Right atrium auricular region (tissue), 2 donors: ENCODE measurements around the gene ISG20. TPM values are rescaled to one million over a fixed set of nuclear protein-coding genes. Genes with fewer than 3 reads are reported as not detected.

Experiments
- DNase-seq: peaks from one replicate; pipeline ENCODE4 v3.0.0-alpha.2; 2019; ENCODE audit warnings: low spot score
- H3K27ac ChIP-seq, 2 donors: fragments of 200-600 bp; sonication (generic); 1 replicate in 1 of 2; 2 replicates in 1 of 2; pipeline ENCODE4 v1.5.1; 2016 to 2019
- H3K27me3 ChIP-seq, 2 donors: fragments of 200-600 bp; sonication (generic); one replicate each; pipeline versions ENCODE4 v1.5.1 to v1.6.0; 2017 to 2019
- H3K36me3 ChIP-seq: fragments of 200-600 bp; sonication (generic); one replicate; pipeline ENCODE4 v1.5.1; 2016
- H3K4me1 ChIP-seq, 2 donors: fragments of 200-600 bp; sonication (generic); one replicate each; pipeline versions ENCODE4 v1.5.1 to v1.6.0; 2017 to 2019
- H3K4me3 ChIP-seq, 2 donors: fragments of 200-600 bp; sonication (generic); 1 replicate in 1 of 2; 2 replicates in 1 of 2; pipeline ENCODE4 v1.5.1; 2017 to 2019; ENCODE audit warnings: mild to moderate bottlenecking in 1 of 2, moderate library complexity in 1 of 2
- H3K9me3 ChIP-seq, 2 donors: fragments of 200-600 bp; sonication (generic); one replicate each; pipeline ENCODE4 v1.5.1; 2019
- total RNA-seq, 2 donors: library from RNA; depleted of rRNA; stranded (reverse); fragments of >200 nt; gene quantifications; one replicate each; pipeline ENCODE4 v1.1.0, GENCODE V29; 2016
- TF ChIP-seq, protein P1 (sequence below), 2 donors: fragments of 200-600 bp; sonication (generic); IDR thresholded peaks; one replicate each; pipeline ENCODE4 v1.5.1; 2019; ENCODE audit warnings: antibody characterized with exemption in 2 of 2

The ISG20 gene
- total RNA-seq, 2 donors from 2014 or later: 2.3 to 11.1 TPM

DNA sequence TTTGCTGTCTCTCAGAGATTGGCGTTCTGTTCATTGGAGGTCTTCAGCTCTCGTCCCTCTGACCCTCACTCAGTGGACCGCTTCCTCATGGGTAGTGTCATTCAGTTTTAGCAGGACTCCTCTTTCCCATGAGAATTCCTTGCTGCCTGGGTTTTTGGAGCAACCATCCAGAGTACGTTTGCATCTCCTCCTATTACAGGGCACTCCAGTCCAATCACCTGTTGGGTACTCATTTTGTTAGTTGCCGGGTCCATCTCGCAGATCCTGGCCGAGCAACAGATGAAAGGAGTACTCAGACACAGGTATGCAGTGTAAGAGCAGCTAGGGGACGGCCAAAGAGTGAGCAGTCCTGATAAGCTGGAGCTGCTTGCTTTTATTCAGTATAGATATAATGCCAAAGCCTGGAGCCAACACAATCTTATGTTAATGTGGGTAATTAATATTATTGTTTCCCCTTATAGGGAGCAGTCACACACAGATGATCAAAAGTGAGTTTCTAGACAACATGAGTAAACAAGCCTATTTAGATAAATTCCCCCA lies 49.6 kb downstream of the ISG20 start:
- Histone ChIP-seq H3K27ac (no peak overlapping the region), H3K4me1 (no peaks in the 10 kb centered on the region), H3K9me3 (no peaks in the 10 kb centered on the region), H3K4me3 (no peak overlapping the region), H3K27me3 (no peaks in the 10 kb centered on the region), H3K36me3 (no peaks in the 10 kb centered on the region)
- TF ChIP-seq, protein P1, sequence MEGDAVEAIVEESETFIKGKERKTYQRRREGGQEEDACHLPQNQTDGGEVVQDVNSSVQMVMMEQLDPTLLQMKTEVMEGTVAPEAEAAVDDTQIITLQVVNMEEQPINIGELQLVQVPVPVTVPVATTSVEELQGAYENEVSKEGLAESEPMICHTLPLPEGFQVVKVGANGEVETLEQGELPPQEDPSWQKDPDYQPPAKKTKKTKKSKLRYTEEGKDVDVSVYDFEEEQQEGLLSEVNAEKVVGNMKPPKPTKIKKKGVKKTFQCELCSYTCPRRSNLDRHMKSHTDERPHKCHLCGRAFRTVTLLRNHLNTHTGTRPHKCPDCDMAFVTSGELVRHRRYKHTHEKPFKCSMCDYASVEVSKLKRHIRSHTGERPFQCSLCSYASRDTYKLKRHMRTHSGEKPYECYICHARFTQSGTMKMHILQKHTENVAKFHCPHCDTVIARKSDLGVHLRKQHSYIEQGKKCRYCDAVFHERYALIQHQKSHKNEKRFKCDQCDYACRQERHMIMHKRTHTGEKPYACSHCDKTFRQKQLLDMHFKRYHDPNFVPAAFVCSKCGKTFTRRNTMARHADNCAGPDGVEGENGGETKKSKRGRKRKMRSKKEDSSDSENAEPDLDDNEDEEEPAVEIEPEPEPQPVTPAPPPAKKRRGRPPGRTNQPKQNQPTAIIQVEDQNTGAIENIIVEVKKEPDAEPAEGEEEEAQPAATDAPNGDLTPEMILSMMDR (IDR thresholded peaks at IDR 0.05): no peak
- no peak for DNase-seq

DNA sequence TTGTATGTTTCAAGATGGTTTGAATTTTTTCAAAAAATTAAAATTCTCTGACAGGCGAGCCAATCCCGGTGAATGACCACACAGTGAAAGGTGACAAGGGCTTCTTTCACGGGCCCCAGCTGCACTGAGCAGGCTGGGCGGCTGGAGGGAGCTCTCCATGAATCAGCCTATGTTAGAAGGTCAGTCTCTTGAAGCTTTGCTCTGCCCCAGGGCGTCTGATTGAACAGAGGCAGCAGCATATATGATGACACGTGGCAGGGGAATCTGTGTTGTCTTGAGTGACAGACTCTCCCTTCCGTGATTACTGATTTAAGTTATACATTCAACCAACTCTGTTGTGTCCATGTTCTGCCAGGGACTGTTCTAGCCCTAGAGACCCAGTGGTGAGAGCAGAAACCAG lies 51.5 kb downstream of the ISG20 start:
- Histone ChIP-seq H3K4me3 (no peak overlapping the region), H3K36me3 (no peaks in the 10 kb centered on the region), H3K9me3 (no peaks in the 10 kb centered on the region), H3K27ac (no peak overlapping the region), H3K27me3 (no peaks in the 10 kb centered on the region), H3K4me1 (no peaks in the 10 kb centered on the region)
- no peak for DNase-seq
- TF ChIP-seq, protein P1 (IDR thresholded peaks at IDR 0.05): no peak

DNA sequence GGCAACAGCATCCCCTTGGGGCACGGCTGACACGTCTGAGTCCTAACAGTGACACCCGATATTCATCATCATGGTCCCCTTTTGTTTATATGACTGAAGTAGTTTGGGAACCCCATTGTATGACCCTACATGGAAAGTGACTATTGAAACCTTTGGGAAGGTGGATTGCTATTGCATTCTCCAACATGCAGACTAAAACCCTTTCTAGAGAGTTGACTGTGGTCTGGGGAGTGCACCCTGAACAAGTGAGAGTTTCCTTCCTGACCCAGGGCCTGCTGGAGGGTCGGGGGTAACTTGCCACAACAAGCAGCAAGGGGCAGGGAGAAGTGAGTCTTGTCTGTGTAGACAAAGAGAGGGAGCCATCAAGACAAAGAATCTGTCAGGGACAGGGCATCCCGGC lies 54.4 kb downstream of the ISG20 start:
- Histone ChIP-seq H3K4me3 (no peak overlapping the region), H3K27ac (no peak overlapping the region), H3K9me3 (no peaks in the 10 kb centered on the region), H3K4me1 (no peaks in the 10 kb centered on the region), H3K27me3 (no peaks in the 10 kb centered on the region), H3K36me3 (no peaks in the 10 kb centered on the region)
- TF ChIP-seq, protein P1 (IDR thresholded peaks at IDR 0.05): no peak
- no peak for DNase-seq

DNA sequence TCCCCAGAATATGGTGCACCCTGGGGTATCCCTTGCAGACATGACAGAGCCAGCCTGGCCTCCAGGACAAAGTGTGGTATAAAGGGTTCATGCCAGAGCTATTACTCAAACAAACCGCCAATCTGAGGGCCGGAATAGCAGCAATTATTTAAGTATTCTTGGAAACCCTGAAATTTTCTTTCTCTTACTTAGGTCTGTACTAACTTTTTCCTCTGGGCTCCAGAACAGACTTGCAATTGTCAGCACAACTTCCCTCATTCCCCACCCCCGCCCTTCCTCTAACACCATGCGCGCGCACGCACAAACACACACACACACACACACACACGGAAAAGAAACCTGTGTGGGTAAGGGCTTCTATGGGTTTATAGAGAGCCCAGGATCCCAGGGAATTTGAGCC lies 56.3 kb downstream of the ISG20 start:
- H3K4me3 ChIP-seq: no peak overlapping the region
- H3K27me3 ChIP-seq: no peaks in the 10 kb centered on the region
- no peaks in the 10 kb centered on the region for H3K9me3 ChIP-seq
- H3K27ac ChIP-seq: no peak overlapping the region
- H3K36me3 ChIP-seq: no peaks in the 10 kb centered on the region
- TF ChIP-seq, protein P1 (IDR thresholded peaks at IDR 0.05): no peak
- no peaks in the 10 kb centered on the region for H3K4me1 ChIP-seq
- no peak for DNase-seq

DNA sequence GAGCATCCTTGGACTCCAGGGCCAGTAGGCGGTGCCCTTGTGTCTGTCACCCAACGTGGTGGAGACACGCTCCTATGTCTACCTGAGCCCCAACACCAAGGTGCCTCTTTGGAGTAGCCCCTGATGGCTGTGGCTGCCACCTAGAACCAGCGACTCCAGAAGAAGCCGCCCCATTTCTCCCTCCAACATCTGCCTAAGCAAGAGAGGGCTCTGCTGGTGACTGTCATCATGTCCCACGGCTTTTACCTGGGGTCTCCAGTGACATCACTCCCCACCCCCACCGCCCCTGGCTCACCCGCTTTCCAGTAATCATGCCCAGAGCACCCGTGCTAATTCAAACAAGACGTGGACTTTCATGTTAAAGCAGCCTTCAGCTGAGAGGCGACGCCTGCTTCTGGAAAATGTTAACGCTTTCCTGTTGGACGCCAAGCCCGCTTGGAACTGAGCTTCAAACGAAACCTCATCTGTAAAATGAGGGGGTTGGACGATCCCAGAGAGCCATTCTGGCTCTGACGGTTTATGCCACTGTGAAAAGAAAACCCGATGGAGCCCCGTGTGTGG lies 57.0 kb downstream of the ISG20 start:
- Histone ChIP-seq H3K9me3 (no peaks in the 10 kb centered on the region), H3K4me3 (no peak overlapping the region), H3K36me3 (no peaks in the 10 kb centered on the region), H3K27me3 (no peaks in the 10 kb centered on the region), H3K4me1 (no peaks in the 10 kb centered on the region), H3K27ac (no peak overlapping the region)
- TF ChIP-seq, protein P1 (IDR thresholded peaks at IDR 0.05): no peak
- DNase-seq: no peak

DNA sequence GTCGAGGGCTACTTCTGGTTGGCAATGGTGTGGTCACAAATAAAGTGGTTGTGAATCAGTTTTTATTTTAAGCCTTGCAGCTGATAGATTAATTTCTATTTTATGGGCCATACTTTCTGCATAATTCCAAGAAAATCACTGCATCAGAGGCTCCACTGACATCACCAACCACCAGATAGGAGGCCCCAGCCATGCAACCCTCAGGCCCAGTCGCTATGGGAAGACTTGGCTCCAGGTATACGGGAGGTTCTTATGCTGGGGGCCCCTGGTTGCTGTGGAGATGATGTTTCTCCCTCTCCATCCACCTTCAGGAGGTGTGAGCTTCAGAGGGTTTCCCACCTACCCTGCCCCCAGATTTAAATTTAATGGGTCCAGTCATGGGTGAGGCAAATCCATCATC lies 57.4 kb downstream of the ISG20 start:
- Histone ChIP-seq H3K27me3 (no peaks in the 10 kb centered on the region), H3K9me3 (no peaks in the 10 kb centered on the region), H3K4me3 (no peak overlapping the region), H3K36me3 (no peaks in the 10 kb centered on the region), H3K27ac (no peak overlapping the region), H3K4me1 (no peaks in the 10 kb centered on the region)
- DNase-seq: no peak
- TF ChIP-seq, protein P1 (IDR thresholded peaks at IDR 0.05): no peak
